ENCODE results near the gene MBD3L4.

Gene MBD3L4

GRCh38 chr19:6995054-6995453 lies 44.9 kb downstream of the MBD3L4 start:
- H3K27me3 Mint-ChIP-seq, result no peaks in the 10 kb centered on the region
- H3K36me3 Mint-ChIP-seq (ENCODE audit: insufficient read depth), result no peaks in the 10 kb centered on the region
- no peak for DNase-seq (ENCODE audit: low spot score in 2 of 2)
- H3K27ac Mint-ChIP-seq (ENCODE audit: low read depth), result peak overlapping the region; percentile 0
- peaks cover 8% of the 10 kb centered on the region for H3K9me3 Mint-ChIP-seq
- H3K4me3 Mint-ChIP-seq, result no peak overlapping the region
- ATAC-seq (replicated peaks; ENCODE audit: extremely low read depth, poor library complexity, severe bottlenecking), result no peak
- H3K4me1 Mint-ChIP-seq, result no peaks in the 10 kb centered on the region

GRCh38 chr19:6988257-6988656 lies 51.7 kb downstream of the MBD3L4 start:
- ATAC-seq (replicated peaks; ENCODE audit: extremely low read depth, poor library complexity, severe bottlenecking), result no peak
- H3K4me3 Mint-ChIP-seq, result no peak overlapping the region

GRCh38 chr19:6987850-6988249 lies 52.1 kb downstream of the MBD3L4 start:
- Mint-ChIP-seq H3K27me3 (peaks cover 33% of the 10 kb centered on the region), H3K36me3 (ENCODE audit: insufficient read depth) (no peaks in the 10 kb centered on the region), H3K27ac (ENCODE audit: low read depth) (no peak overlapping the region), H3K9me3 (peaks cover 12% of the 10 kb centered on the region), H3K4me3 (no peak overlapping the region), H3K4me1 (no peaks in the 10 kb centered on the region)
- DNase-seq (ENCODE audit: low spot score in 2 of 2), result no peak
- ATAC-seq (replicated peaks; ENCODE audit: extremely low read depth, poor library complexity, severe bottlenecking), result no peak

More at GRCh38 chr19:6988257-6988656, 51.7 kb downstream of the MBD3L4 start:
- Mint-ChIP-seq H3K9me3 (peaks cover 8% of the 10 kb centered on the region), H3K27ac (ENCODE audit: low read depth) (no peak overlapping the region), H3K36me3 (ENCODE audit: insufficient read depth) (no peaks in the 10 kb centered on the region), H3K27me3 (peaks cover 33% of the 10 kb centered on the region), H3K4me1 (no peaks in the 10 kb centered on the region)
- no peak for DNase-seq (ENCODE audit: low spot score in 2 of 2)
